ENCODE data around the gene PRR14L. TPM values are rescaled to one million over a fixed set of nuclear protein-coding genes. Genes with fewer than 3 reads are reported as not detected.

PRR14L gene
- total and polyA plus RNA-seq, 2 of the 13 experiments (the other 11 are each of a cell fraction or from before 2014, with no cell fraction given): 6.6 to 16.5 TPM

DNA sequence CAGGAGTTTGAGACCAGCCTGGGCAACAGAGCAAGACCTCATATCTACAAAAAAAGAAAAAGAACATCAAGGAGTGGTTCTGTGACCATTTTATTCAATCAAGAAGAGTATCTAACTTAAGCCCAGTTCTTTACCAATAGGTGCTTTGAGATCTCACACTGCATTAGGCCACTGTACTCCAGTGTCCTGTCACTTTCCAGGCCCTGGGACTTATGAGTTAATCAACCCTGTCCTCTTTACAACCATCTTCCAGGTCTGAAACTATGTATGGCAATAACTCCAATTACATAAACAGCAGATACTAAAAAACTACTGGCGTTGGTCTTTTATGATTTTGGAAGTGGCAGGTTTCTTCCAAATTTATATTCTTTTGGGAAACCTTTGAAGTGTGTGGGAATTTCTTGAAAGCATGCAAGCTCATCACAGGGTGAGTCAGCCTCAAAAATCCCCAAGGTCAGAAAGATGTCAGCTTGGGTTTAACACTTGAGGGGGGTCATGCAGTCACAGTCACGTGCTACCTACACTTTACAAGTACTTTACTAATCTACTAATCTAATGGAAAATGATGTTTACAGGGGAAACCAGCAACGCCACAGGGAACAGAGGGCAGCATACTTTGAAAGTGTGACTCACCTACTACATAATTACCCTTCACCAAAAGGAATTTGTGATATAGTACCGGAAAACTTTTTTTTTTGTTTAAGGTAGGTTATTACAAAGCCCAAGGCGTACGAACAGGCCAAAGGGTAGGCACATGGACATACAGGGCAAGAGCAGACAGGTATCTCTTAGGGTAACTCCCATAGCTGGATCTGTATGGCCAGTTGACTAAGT, 103.5 kb downstream of the PRR14L start:
- Histone ChIP-seq H3K79me2 (ENCODE audit: insufficient read depth, low read length) (peaks cover 17% of the 10 kb centered on the region), H3K4me2 (ENCODE audit: low read depth, low read length) (no peak overlapping the region), H2AFZ (ENCODE audit: low read length) (no peak overlapping the region), H3K27me3 (ENCODE audit: control insufficient read depth in 1 of 2, insufficient read depth in 2 of 2, low read length in 2 of 2) (no peaks in the 10 kb centered on the region), H3K9me3 (ENCODE audit: low read length) (no peaks in the 10 kb centered on the region), H3K4me1 (ENCODE audit: insufficient read depth, low read length) (peaks cover 31% of the 10 kb centered on the region), H4K20me1 (ENCODE audit: insufficient read depth, low read length) (peaks cover 6% of the 10 kb centered on the region), H3K9ac (ENCODE audit: insufficient read depth, low read depth, low read length) (no peak overlapping the region), H3K4me3 (replicated peaks in 1 of 3; ENCODE audit: insufficient read depth in 1 of 3, low read depth in 2 of 3, low read length in 3 of 3) (no peak overlapping the region), H3K27ac (ENCODE audit: extremely low read length, insufficient read depth, low read length) (peak overlapping the region; percentile 55), H3K36me3 (replicated peaks in 1 of 2; ENCODE audit: control insufficient read depth in 1 of 2, insufficient read depth in 2 of 2, low read length in 2 of 2) (peaks cover 16 to 61% of the 10 kb centered on the region in 2 experiments)
- in situ Hi-C loops (cut with HindIII; ENCODE audit: extremely low pct_ligation_motif_present, low pct_unique_long_range_greater_than_20kb) (no loop called here), intact Hi-C loops (cut with micrococcal nuclease; ENCODE audit: unreplicated experiment) (no loop called here)
- ChIA-PET POLR2A (interaction anchor here (1.0 to 3.6 kb wide), 3 partner anchors 15 to 17 kb away, joined by 3 to 33 read pairs (median 3); partner anchors contain the start of gene PISD), CTCF (ENCODE audit: low intra/inter-chr PET ratio, low total read pairs) (no interaction called here)
- DNase-seq (ENCODE audit: low spot score) (peak; percentile 87), FAIRE-seq (no peak), ATAC-seq (peak; percentile 60)
- WGBS (ENCODE audit: low lambda C conversion rate): 60% methylated on average over 6 of the region's 6 CpGs
- BruUV-seq (replicated peaks): no TSS peak
- TF ChIP-seq TCF7L2 (IDR thresholded peaks at IDR 0.05; ENCODE audit: low read depth, low read length) (no peak), ZNF678 (CRISPR knock-in tag; IDR thresholded peaks at IDR 0.05) (no peak), HOXD1 (CRISPR knock-in tag; IDR thresholded peaks at IDR 0.05) (no peak), HOXA9 (CRISPR knock-in tag; IDR thresholded peaks at IDR 0.05; ENCODE audit: borderline replicate concordance) (no peak), YEATS4 (CRISPR knock-in tag; IDR thresholded peaks at IDR 0.05; ENCODE audit: borderline replicate concordance) (no peak), TBX3 (IDR thresholded peaks at IDR 0.05; ENCODE audit: borderline replicate concordance) (peak; percentile 67; the same call in 1 of the 2 replicates), ZNF644 (CRISPR knock-in tag; IDR thresholded peaks at IDR 0.05; ENCODE audit: low read depth) (no peak), SRSF1 (optimal IDR thresholded peaks at IDR 0.05; ENCODE audit: low read depth, low read length) (no peak)
- TF ChIP-seq, protein P1, sequence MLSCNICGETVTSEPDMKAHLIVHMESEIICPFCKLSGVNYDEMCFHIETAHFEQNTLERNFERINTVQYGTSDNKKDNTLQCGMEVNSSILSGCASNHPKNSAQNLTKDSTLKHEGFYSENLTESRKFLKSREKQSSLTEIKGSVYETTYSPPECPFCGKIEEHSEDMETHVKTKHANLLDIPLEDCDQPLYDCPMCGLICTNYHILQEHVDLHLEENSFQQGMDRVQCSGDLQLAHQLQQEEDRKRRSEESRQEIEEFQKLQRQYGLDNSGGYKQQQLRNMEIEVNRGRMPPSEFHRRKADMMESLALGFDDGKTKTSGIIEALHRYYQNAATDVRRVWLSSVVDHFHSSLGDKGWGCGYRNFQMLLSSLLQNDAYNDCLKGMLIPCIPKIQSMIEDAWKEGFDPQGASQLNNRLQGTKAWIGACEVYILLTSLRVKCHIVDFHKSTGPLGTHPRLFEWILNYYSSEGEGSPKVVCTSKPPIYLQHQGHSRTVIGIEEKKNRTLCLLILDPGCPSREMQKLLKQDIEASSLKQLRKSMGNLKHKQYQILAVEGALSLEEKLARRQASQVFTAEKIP (CRISPR knock-in tag; IDR thresholded peaks at IDR 0.05; ENCODE audit: borderline replicate concordance): no peak
- TF ChIP-seq, protein P2, sequence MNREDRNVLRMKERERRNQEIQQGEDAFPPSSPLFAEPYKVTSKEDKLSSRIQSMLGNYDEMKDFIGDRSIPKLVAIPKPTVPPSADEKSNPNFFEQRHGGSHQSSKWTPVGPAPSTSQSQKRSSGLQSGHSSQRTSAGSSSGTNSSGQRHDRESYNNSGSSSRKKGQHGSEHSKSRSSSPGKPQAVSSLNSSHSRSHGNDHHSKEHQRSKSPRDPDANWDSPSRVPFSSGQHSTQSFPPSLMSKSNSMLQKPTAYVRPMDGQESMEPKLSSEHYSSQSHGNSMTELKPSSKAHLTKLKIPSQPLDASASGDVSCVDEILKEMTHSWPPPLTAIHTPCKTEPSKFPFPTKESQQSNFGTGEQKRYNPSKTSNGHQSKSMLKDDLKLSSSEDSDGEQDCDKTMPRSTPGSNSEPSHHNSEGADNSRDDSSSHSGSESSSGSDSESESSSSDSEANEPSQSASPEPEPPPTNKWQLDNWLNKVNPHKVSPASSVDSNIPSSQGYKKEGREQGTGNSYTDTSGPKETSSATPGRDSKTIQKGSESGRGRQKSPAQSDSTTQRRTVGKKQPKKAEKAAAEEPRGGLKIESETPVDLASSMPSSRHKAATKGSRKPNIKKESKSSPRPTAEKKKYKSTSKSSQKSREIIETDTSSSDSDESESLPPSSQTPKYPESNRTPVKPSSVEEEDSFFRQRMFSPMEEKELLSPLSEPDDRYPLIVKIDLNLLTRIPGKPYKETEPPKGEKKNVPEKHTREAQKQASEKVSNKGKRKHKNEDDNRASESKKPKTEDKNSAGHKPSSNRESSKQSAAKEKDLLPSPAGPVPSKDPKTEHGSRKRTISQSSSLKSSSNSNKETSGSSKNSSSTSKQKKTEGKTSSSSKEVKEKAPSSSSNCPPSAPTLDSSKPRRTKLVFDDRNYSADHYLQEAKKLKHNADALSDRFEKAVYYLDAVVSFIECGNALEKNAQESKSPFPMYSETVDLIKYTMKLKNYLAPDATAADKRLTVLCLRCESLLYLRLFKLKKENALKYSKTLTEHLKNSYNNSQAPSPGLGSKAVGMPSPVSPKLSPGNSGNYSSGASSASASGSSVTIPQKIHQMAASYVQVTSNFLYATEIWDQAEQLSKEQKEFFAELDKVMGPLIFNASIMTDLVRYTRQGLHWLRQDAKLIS (CRISPR knock-in tag; IDR thresholded peaks at IDR 0.05): no peak
- TF ChIP-seq, protein P3, sequence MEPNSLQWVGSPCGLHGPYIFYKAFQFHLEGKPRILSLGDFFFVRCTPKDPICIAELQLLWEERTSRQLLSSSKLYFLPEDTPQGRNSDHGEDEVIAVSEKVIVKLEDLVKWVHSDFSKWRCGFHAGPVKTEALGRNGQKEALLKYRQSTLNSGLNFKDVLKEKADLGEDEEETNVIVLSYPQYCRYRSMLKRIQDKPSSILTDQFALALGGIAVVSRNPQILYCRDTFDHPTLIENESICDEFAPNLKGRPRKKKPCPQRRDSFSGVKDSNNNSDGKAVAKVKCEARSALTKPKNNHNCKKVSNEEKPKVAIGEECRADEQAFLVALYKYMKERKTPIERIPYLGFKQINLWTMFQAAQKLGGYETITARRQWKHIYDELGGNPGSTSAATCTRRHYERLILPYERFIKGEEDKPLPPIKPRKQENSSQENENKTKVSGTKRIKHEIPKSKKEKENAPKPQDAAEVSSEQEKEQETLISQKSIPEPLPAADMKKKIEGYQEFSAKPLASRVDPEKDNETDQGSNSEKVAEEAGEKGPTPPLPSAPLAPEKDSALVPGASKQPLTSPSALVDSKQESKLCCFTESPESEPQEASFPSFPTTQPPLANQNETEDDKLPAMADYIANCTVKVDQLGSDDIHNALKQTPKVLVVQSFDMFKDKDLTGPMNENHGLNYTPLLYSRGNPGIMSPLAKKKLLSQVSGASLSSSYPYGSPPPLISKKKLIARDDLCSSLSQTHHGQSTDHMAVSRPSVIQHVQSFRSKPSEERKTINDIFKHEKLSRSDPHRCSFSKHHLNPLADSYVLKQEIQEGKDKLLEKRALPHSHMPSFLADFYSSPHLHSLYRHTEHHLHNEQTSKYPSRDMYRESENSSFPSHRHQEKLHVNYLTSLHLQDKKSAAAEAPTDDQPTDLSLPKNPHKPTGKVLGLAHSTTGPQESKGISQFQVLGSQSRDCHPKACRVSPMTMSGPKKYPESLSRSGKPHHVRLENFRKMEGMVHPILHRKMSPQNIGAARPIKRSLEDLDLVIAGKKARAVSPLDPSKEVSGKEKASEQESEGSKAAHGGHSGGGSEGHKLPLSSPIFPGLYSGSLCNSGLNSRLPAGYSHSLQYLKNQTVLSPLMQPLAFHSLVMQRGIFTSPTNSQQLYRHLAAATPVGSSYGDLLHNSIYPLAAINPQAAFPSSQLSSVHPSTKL (CRISPR knock-in tag; IDR thresholded peaks at IDR 0.05): peak; percentile 61
- TF ChIP-seq, protein P4, sequence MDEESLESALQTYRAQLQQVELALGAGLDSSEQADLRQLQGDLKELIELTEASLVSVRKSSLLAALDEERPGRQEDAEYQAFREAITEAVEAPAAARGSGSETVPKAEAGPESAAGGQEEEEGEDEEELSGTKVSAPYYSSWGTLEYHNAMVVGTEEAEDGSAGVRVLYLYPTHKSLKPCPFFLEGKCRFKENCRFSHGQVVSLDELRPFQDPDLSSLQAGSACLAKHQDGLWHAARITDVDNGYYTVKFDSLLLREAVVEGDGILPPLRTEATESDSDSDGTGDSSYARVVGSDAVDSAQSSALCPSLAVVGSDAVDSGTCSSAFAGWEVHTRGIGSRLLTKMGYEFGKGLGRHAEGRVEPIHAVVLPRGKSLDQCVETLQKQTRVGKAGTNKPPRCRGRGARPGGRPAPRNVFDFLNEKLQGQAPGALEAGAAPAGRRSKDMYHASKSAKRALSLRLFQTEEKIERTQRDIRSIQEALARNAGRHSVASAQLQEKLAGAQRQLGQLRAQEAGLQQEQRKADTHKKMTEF (CRISPR knock-in tag; IDR thresholded peaks at IDR 0.05): 0 out of 2 replicates have a peak, but pooled peaks have one; percentile 23

Measured in HepG2 (cell line).